Measurements from ENCODE around the gene OR14A16.

OR14A16 gene, protein sequence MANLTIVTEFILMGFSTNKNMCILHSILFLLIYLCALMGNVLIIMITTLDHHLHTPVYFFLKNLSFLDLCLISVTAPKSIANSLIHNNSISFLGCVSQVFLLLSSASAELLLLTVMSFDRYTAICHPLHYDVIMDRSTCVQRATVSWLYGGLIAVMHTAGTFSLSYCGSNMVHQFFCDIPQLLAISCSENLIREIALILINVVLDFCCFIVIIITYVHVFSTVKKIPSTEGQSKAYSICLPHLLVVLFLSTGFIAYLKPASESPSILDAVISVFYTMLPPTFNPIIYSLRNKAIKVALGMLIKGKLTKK

DNA sequence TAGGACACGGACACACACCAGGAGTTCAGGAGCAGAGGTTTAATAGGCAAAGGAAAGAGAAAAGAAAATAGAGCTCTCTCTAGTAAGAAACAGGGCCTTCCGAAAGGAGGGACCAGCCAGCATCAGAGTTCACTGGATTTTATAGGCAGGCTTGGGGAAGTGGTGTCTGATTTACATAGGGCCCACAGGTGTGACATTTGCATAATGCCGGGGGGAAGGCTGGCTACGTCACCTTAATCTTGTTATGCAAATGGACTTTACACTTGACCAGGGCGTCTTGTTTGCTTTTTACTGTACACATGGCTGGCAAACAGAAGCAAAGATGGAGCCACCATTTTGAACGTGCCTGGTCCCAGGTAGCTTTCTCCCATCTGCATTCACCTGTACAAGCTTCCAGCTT, at the start of gene OR14A16:
Gene OR14A16, minus strand, starts transcription at position 97 of the 400 bp plus-strand sequence. CDS start 8,390 bp downstream, outside the sequence.
- Histone ChIP-seq H3K9ac (ENCODE audit: low read depth, low read length) (no peak within 1 kb of the TSS), H3K9me3 (ENCODE audit: control insufficient read depth, insufficient read depth, low read length) (no peaks in the 10 kb centered on the region), H3K36me3 (ENCODE audit: control insufficient read depth, insufficient read depth, low read length) (no peaks in the 10 kb centered on the region), H3K27ac (ENCODE audit: low read depth, low read length) (no peak within 1 kb of the TSS), H3K4me3 (ENCODE audit: low read depth, low read length) (no peak within 1 kb of the TSS), H3K27me3 (ENCODE audit: control insufficient read depth, insufficient read depth, low read length) (no peaks in the 10 kb centered on the region), H3K4me1 (ENCODE audit: control insufficient read depth, insufficient read depth, low read length) (peaks cover 13% of the 10 kb centered on the region; the same call in 1 of the 2 replicates)

DNA sequence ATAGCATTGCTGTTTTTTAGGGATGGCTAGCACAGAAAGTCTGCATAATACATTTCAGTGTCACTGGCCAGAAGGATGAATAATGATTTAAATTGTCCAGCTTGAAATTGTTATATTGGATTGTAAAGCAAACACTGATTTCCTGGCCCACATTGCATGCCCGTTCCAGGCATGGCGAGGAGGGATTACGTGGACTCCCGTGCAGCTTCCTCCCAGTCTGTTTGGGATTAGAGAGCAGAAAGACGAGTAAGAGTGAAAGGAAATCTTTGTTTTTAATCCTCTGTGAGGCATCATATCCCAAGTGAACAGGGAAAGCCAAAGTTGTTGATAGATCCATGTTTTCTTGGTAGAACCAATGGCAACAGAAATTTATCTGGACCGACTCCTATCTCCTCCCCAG, 41.5 kb upstream of the OR14A16 start:
- Histone ChIP-seq H3K9me3 (ENCODE audit: control insufficient read depth, insufficient read depth, low read length) (peaks cover 23% of the 10 kb centered on the region), H3K27ac (ENCODE audit: low read depth, low read length) (no peak overlapping the region), H3K4me3 (ENCODE audit: low read depth, low read length) (no peak overlapping the region), H3K4me1 (ENCODE audit: control insufficient read depth, insufficient read depth, low read length) (no peaks in the 10 kb centered on the region), H3K27me3 (ENCODE audit: control insufficient read depth, insufficient read depth, low read length) (no peaks in the 10 kb centered on the region), H3K9ac (ENCODE audit: low read depth, low read length) (no peak overlapping the region), H3K36me3 (ENCODE audit: control insufficient read depth, insufficient read depth, low read length) (no peaks in the 10 kb centered on the region)

DNA sequence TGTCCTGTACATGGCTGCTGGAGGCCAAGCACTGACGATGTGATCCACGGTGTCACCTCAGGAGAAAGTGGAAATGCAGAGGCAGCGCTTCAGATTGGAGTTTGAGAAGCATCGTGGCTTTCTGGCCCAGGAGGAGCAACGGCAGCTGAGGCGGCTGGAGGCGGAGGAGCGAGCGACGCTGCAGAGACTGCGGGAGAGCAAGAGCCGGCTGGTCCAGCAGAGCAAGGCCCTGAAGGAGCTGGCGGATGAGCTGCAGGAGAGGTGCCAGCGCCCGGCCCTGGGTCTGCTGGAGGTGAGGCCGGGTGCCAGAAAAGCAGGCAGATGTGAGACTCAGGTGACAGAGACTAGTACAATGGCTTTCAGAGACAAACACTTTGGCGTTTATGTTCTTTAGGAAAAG, 40.7 kb upstream of the OR14A16 start:
- Histone ChIP-seq H3K4me1 (ENCODE audit: control insufficient read depth, insufficient read depth, low read length) (no peaks in the 10 kb centered on the region), H3K27me3 (ENCODE audit: control insufficient read depth, insufficient read depth, low read length) (no peaks in the 10 kb centered on the region), H3K9ac (ENCODE audit: low read depth, low read length) (no peak overlapping the region), H3K9me3 (ENCODE audit: control insufficient read depth, insufficient read depth, low read length) (peaks cover 16% of the 10 kb centered on the region), H3K4me3 (ENCODE audit: low read depth, low read length) (no peak overlapping the region), H3K27ac (ENCODE audit: low read depth, low read length) (no peak overlapping the region), H3K36me3 (ENCODE audit: control insufficient read depth, insufficient read depth, low read length) (no peaks in the 10 kb centered on the region)

DNA sequence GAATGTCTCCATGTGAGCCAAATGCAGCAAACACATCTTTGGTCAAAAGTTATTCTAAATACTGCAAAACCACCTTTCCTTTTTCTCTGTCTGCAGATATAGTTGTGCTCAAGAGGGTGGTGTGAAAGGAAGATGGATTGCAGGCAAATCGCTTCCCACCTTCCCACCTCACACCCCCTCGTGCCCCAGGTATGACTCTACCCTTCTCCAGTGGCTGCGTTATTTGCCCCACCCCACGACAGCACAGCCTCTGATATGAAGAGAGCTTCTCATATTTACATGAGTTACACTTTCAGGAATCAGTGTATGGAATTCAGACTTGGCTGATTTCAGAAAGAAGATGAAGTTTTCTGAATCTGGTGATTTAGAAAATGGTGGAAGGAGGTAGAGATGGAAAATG, 38.8 kb upstream of the OR14A16 start:
- no peak overlapping the region for H3K9ac ChIP-seq (ENCODE audit: low read depth, low read length)
- H3K27ac ChIP-seq (ENCODE audit: low read depth, low read length) = no peak overlapping the region

DNA sequence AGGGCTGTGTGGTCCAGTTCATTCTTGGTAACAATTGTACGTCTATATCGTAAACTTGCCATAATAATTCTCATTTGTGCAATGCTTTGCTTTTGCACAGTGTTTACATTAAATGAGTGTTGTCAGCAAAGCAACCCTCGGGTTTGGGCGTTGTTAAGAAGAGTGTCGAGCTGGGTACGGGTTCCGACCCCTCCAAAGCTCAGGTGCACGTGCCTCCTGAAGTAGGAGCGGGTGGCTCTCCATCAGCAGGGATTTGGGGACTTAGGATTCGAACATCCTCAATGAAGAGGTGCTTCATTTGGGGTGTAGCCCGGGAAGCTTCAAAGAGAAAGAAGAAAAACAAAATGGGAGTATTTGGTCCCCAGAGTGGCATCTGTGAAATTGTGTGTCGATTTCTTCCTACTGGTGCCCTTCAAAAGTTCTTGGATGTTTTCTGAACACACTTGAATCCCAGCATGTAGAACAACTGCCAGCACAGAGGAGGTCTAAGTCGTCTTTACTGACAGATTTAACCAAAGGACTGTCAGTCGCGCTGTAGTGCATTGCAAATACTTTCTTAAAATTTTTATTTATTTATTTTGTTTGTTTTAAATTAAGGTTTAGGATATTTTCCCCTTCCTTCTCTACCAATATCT, 34.2 kb upstream of the OR14A16 start:
- Histone ChIP-seq H3K9ac (ENCODE audit: low read depth, low read length) (no peak overlapping the region), H3K9me3 (ENCODE audit: control insufficient read depth, insufficient read depth, low read length) (no peaks in the 10 kb centered on the region), H3K4me3 (ENCODE audit: low read depth, low read length) (peak overlapping the region; percentile 66)

More for the DNA sequence above, 38.8 kb upstream of the OR14A16 start:
- no peaks in the 10 kb centered on the region for H3K4me1 ChIP-seq (ENCODE audit: control insufficient read depth, insufficient read depth, low read length)
- H3K9me3 ChIP-seq (ENCODE audit: control insufficient read depth, insufficient read depth, low read length) = peaks cover 5% of the 10 kb centered on the region
- peaks cover 9% of the 10 kb centered on the region for H3K27me3 ChIP-seq (ENCODE audit: control insufficient read depth, insufficient read depth, low read length)
- no peaks in the 10 kb centered on the region for H3K36me3 ChIP-seq (ENCODE audit: control insufficient read depth, insufficient read depth, low read length)
- H3K4me3 ChIP-seq (ENCODE audit: low read depth, low read length) = no peak overlapping the region

DNA sequence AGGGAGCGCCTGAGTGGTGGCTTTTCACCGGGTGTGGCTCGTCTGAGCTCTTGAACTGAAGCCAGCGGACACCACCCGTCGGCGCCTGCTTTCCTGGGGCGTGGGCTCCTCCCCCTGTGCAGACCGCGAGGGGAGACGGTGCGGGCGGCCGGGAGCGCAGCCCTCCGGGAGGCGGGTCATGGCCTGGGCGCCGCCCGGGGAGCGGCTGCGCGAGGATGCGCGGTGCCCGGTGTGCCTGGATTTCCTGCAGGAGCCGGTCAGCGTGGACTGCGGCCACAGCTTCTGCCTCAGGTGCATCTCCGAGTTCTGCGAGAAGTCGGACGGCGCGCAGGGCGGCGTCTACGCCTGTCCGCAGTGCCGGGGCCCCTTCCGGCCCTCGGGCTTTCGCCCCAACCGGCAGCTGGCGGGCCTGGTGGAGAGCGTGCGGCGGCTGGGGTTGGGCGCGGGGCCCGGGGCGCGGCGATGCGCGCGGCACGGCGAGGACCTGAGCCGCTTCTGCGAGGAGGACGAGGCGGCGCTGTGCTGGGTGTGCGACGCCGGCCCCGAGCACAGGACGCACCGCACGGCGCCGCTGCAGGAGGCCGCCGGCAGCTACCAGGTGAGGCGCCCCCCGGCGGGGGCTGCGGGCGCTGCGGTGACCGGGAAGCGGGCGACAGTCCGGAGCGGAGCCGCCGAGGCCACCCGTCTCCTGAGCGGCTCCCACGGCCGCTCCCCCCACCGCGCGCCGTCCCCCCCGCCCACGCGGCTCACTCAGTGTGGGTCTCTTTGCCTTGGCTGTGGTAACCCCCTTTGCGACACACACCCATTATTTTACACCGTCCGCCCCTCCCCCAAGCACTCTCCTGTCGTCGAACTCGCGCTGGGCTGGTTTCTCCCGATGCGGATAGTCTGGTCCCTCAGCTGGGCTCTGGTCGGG, 33.4 kb upstream of the OR14A16 start, which contains the start of gene TRIM58:
Gene TRIM58, plus strand, starts transcription at position 119 of the 916 bp plus-strand sequence. Its CDS starts 60 bp downstream, at position 179.
- Histone ChIP-seq H3K27ac (ENCODE audit: low read depth, low read length) (no peak within 1 kb of the TSS), H3K9me3 (ENCODE audit: control insufficient read depth, insufficient read depth, low read length) (no peaks in the 10 kb centered on the region), H3K4me1 (ENCODE audit: control insufficient read depth, insufficient read depth, low read length) (no peaks in the 10 kb centered on the region), H3K9ac (ENCODE audit: low read depth, low read length) (peak within 1 kb of the TSS; percentile 7; the same call in 1 of the 2 replicates), H3K4me3 (ENCODE audit: low read depth, low read length) (peak within 1 kb of the TSS; percentile 66), H3K27me3 (ENCODE audit: control insufficient read depth, insufficient read depth, low read length) (peaks cover 28% of the 10 kb centered on the region), H3K36me3 (ENCODE audit: control insufficient read depth, insufficient read depth, low read length) (no peaks in the 10 kb centered on the region)

More for the DNA sequence above, 34.2 kb upstream of the OR14A16 start:
- peaks cover 28% of the 10 kb centered on the region for H3K27me3 ChIP-seq (ENCODE audit: control insufficient read depth, insufficient read depth, low read length)
- H3K4me1 ChIP-seq (ENCODE audit: control insufficient read depth, insufficient read depth, low read length) = no peaks in the 10 kb centered on the region
- no peak overlapping the region for H3K27ac ChIP-seq (ENCODE audit: low read depth, low read length)
- no peaks in the 10 kb centered on the region for H3K36me3 ChIP-seq (ENCODE audit: control insufficient read depth, insufficient read depth, low read length)

DNA sequence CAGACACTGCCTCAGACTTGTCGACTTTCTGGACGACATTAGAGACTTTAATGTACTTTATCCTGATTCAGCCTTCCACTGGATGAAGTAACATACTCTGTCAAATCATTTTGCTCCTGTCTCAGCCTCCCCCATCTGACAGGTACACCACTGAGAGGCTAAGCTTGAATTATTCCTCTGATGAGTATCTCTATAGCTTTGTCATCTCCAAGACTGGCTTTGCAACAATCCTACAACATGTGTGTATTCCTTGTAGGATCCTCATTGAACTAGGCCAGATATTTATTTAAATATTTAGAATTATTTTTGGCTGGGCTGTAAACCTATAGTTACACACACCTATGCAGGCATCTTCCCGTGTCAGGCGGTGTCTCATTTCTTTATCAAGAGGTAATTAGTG, 32.0 kb upstream of the OR14A16 start:
- no peak overlapping the region for H3K27ac ChIP-seq (ENCODE audit: low read depth, low read length)
- no peaks in the 10 kb centered on the region for H3K4me1 ChIP-seq (ENCODE audit: control insufficient read depth, insufficient read depth, low read length)
- no peaks in the 10 kb centered on the region for H3K9me3 ChIP-seq (ENCODE audit: control insufficient read depth, insufficient read depth, low read length)
- H3K36me3 ChIP-seq (ENCODE audit: control insufficient read depth, insufficient read depth, low read length) = no peaks in the 10 kb centered on the region
- peaks cover 28% of the 10 kb centered on the region for H3K27me3 ChIP-seq (ENCODE audit: control insufficient read depth, insufficient read depth, low read length)
- H3K9ac ChIP-seq (ENCODE audit: low read depth, low read length) = no peak overlapping the region
- H3K4me3 ChIP-seq (ENCODE audit: low read depth, low read length) = no peak overlapping the region

DNA sequence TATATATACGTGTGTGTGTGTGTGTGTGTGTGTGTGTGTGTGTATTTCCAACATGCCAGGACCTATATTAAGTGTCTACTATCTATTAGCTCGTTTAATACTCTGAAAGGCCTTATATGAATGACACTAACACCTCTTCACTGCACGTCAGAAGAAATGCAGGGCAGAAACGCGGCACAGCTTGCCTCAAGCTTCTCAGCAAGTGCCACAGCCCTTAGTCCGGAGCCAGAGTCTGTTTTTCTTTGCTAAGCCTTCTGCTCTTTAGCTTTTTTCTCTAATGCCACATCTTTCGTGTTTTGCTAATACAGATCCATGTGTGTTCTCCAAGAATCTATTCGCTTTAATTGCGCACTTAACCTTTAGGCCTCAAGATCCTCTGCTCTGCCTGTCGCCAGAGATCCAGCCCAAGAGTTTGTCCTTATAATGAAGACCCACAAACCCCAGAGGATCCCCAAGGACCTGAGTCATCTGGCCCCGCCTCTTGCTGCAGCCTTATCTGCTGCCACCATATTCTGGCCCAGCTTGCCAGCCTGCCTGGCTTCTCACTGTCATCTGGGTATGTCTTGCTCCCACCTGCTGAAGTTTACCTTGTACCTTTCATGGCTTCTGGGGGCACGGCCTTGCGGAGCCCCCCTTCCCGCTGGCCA, 31.1 kb upstream of the OR14A16 start:
- H3K4me1 ChIP-seq (ENCODE audit: control insufficient read depth, insufficient read depth, low read length) = no peaks in the 10 kb centered on the region
- H3K9ac ChIP-seq (ENCODE audit: low read depth, low read length) = no peak overlapping the region
- H3K36me3 ChIP-seq (ENCODE audit: control insufficient read depth, insufficient read depth, low read length) = no peaks in the 10 kb centered on the region
- peaks cover 28% of the 10 kb centered on the region for H3K27me3 ChIP-seq (ENCODE audit: control insufficient read depth, insufficient read depth, low read length)
- H3K27ac ChIP-seq (ENCODE audit: low read depth, low read length) = no peak overlapping the region
- H3K9me3 ChIP-seq (ENCODE audit: control insufficient read depth, insufficient read depth, low read length) = no peaks in the 10 kb centered on the region
- no peak overlapping the region for H3K4me3 ChIP-seq (ENCODE audit: low read depth, low read length)

DNA sequence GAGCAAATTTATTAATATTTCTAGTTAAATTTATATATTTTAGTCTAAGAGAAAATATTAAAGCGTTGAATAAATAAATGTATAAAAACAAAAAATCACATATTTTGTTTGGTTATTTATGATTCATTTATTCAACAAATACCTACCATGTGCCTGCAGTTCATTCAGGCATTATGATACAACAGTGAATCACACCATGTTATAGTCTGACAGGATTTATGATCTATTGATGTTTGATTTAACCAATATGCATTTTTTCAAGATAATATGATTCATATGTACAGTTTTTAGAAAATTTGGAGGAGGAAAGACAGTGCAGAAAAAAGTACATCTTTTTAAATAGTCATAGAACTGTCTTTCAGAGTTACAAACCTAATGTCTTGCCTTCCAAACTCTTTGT, 25.7 kb upstream of the OR14A16 start:
- Histone ChIP-seq H3K9me3 (ENCODE audit: control insufficient read depth, insufficient read depth, low read length) (no peaks in the 10 kb centered on the region), H3K4me1 (ENCODE audit: control insufficient read depth, insufficient read depth, low read length) (peaks cover 6% of the 10 kb centered on the region)

DNA sequence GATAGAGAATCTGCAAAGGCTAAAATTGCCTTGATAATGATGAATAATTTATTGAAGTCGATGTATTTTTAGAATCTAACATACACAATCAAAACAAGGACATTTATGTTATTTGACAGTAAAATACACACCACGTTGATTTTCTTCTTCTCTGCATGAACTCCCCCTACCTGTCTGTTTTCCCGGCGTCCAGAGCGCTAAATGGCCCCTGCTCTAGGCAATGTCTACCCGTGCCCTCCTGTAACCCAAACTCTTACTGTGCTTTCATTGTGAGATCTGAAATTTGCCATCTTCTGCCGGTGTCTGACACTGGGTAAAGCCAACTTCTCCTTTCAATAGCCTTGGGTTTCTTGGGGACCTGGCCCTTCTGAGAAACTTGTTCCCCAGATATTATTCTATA, 24.4 kb upstream of the OR14A16 start:
- no peaks in the 10 kb centered on the region for H3K9me3 ChIP-seq (ENCODE audit: control insufficient read depth, insufficient read depth, low read length)
- H3K4me1 ChIP-seq (ENCODE audit: control insufficient read depth, insufficient read depth, low read length) = peaks cover 13% of the 10 kb centered on the region
- no peaks in the 10 kb centered on the region for H3K27me3 ChIP-seq (ENCODE audit: control insufficient read depth, insufficient read depth, low read length)
- no peak overlapping the region for H3K4me3 ChIP-seq (ENCODE audit: low read depth, low read length)
- H3K36me3 ChIP-seq (ENCODE audit: control insufficient read depth, insufficient read depth, low read length) = no peaks in the 10 kb centered on the region
- H3K9ac ChIP-seq (ENCODE audit: low read depth, low read length) = no peak overlapping the region
- no peak overlapping the region for H3K27ac ChIP-seq (ENCODE audit: low read depth, low read length)

More for the DNA sequence above, 25.7 kb upstream of the OR14A16 start:
- Histone ChIP-seq H3K4me3 (ENCODE audit: low read depth, low read length) (no peak overlapping the region), H3K27me3 (ENCODE audit: control insufficient read depth, insufficient read depth, low read length) (no peaks in the 10 kb centered on the region), H3K36me3 (ENCODE audit: control insufficient read depth, insufficient read depth, low read length) (no peaks in the 10 kb centered on the region), H3K9ac (ENCODE audit: low read depth, low read length) (no peak overlapping the region), H3K27ac (ENCODE audit: low read depth, low read length) (no peak overlapping the region)
